GM12874 (cell line): ENCODE measurements around the gene ATP6V0A4.
A peak's percentile ranks its signal among the peaks of the same experiment; 100 is the strongest.

Experiments used
- CTCF ChIP-seq: IDR thresholded peaks from 2 replicates; pipeline ENCODE4 v1.5.1; 2011; ENCODE audit warnings: low read depth, mild to moderate bottlenecking, control low read depth, low read length, moderate library complexity; ENCODE audit not compliant: insufficient read depth

The ATP6V0A4 gene

GRCh38 chr7:138749960-138750359 is 48.0 kb downstream of the ATP6V0A4 start:
- TF ChIP-seq CTCF, result no peak

DNA sequence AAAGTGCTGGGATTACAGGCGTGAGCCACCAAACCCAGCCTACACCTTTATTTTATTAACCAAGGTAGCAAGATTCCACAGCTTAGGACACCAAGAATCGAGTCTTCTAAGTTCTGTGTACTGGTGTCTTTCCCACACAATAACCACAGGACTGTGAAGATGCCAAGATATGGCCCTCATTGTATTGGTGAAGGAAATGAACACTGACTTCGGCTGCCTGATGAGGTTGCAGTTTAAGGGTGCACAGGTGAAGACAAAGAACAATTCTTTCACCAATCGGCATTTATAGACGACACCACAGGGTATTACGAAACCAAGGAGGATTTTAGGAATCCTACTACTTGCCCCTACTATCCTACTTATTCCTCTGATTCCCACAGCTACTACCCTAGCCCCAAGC is 49.3 kb downstream of the ATP6V0A4 start:
- no peak for TF ChIP-seq CTCF

DNA sequence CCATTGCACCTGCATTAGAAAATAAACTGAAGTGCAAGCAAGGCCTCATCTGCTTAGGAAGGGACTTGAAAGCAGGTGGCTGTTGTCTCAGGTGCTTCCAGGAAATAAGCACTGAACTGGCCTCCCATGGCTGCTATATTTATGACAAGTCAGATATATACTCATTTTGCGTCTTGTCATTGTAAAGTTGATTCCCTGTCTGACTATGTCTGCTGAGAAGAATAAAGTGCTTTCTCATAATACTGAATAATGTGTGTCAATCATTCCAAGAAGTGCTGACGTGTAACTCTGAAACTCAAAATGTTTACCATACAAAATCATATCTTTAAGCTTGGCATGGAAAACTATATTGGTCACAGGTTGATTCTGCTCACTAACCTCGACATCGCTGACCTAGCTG is 51.9 kb downstream of the ATP6V0A4 start:
- TF ChIP-seq CTCF, result no peak

- TF ChIP-seq CTCF, result no peak
These were observed 52.8 kb downstream of the ATP6V0A4 start for GRCh38 chr7:138745189-138745588.

GRCh38 chr7:138741453-138741735 is 56.6 kb downstream of the ATP6V0A4 start:
- no peak for TF ChIP-seq CTCF

- TF ChIP-seq CTCF, result no peak
These were observed 58.1 kb downstream of the ATP6V0A4 start for GRCh38 chr7:138739859-138740258.

DNA sequence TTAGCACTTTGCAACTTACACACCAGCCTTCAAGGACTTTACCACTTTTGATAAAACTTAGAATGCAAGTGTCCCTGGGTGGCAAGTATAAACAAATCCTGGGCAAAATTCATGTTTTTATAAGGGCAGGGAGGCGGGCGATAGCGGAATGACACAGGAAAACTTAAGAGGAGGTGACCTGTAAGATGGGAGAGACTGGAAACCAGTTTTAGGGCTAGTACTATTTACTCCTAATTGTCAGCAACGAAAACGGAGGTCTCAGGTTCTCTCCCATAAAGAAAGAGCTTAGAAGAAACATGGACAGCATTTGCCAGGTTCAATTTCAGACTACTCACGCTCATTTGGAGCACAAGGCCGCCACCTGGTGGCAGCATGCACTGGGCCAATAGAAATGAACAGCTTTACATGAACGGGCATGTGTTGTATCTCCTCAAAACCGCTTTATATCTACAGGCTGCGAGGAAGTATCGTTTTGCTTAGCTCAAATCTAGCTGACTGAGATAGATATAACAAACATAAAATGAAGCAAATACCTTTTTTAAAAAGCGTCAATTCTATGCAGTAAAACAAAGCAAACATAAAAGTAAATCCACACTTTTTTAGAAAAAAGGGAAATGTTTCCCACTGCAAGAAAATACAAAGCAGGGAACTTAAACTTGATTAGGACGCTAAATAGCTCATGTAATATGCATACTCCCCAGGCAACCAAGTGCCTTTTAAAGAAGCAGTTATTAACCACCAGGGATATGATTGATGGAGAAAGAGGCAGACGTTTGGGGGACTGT is 59.3 kb downstream of the ATP6V0A4 start:
- TF ChIP-seq CTCF, result peak; percentile 87
